Stomach (tissue), 4 donors: Measurements from ENCODE around the gene USP34.

Experiments
- CTCF ChIP-seq, 7 experiments: fragments of 450-650 bp in 4 of 7; fragments of 200-600 bp in 3 of 7; sonication (generic) in 3 of 7; IDR thresholded peaks; one replicate each; pipeline ENCODE4 v1.5.1; 2016 to 2019; ENCODE audit warnings: antibody characterized with exemption in 7 of 7, control low read depth in 2 of 7, mild to moderate bottlenecking in 1 of 7
- POLR2A ChIP-seq, 4 donors: fragments of 450-650 bp; IDR thresholded peaks; one replicate each; pipeline ENCODE4 v1.6.1; 2016; ENCODE audit warnings: antibody characterized with exemption in 4 of 4, control low read depth in 2 of 4, mild to moderate bottlenecking in 1 of 4, moderate library complexity in 1 of 4
- POLR2AphosphoS5 ChIP-seq, 3 donors: sonication (generic); formaldehyde crosslinking; IDR thresholded peaks; one replicate each; pipeline ENCODE4 v1.6.1; 2016; ENCODE audit warnings: antibody characterized with exemption in 3 of 3

DNA sequence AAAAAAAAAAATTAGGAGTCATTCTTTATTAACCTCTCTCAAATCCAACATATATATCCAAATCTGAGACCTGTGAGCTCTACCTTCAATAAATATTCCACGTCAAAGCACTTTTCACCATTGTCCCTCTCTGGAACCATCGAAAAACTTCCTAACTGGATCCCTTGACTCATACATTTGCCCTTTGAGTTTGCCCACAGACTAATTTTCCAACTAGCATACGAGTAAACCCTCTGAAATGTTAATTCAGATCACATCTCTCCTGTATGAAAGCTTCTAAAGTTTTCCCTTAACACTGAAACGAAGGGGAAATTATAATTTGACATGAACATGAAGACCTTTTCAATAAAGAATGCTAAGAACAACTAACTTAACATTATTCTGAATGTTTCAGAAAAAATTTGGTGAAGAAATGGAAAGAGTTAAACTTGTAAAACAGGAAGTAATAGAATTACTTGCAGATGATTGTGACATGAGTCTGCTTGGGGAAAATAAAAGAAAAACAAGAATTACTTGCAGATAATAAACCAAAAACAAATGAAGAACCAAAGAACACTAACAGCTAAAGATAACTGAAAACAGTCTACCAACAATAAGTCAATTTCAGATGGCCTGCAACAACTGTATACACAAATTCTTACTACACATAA, 198.3 kb downstream of the USP34 start:
- TF ChIP-seq CTCF (IDR thresholded peaks at IDR 0.05): no peak
- no peak for TF ChIP-seq POLR2A (IDR thresholded peaks at IDR 0.05)
- TF ChIP-seq POLR2AphosphoS5 (IDR thresholded peaks at IDR 0.05): no peak
